VCaP (cell line): ENCODE measurements around the gene PIGT.

ENCODE experiments used
- H3K27ac ChIP-seq: fragments of 450-650 bp; 2 replicates; pipeline ENCODE4 v1.5.1; 2017
- CTCF ChIP-seq: fragments of 450-650 bp; conservative IDR thresholded peaks from 2 replicates; pipeline ENCODE4 v1.5.1; 2017; ENCODE audit warnings: mild to moderate bottlenecking, moderate library complexity

PIGT gene

GRCh38 chr20:45433316-45433715 lies 17.4 kb downstream of the PIGT start:
- no peak for TF ChIP-seq CTCF
- no peak overlapping the region for H3K27ac ChIP-seq

GRCh38 chr20:45433976-45434375 lies 18.0 kb downstream of the PIGT start:
- no peak overlapping the region for H3K27ac ChIP-seq
- no peak for TF ChIP-seq CTCF

- H3K27ac ChIP-seq, result peak overlapping the region; percentile 67
- peak; percentile 98 for TF ChIP-seq CTCF
Observed at GRCh38 chr20:45436732-45437485, 21.0 kb downstream of the PIGT start.

- H3K27ac ChIP-seq, result no peak overlapping the region
Observed at GRCh38 chr20:45440424-45440823, 24.5 kb downstream of the PIGT start.

GRCh38 chr20:45440891-45441685 lies 25.1 kb downstream of the PIGT start:
- no peak overlapping the region for H3K27ac ChIP-seq
- no peak for TF ChIP-seq CTCF

More at GRCh38 chr20:45440424-45440823, 24.5 kb downstream of the PIGT start:
- TF ChIP-seq CTCF, result no peak

GRCh38 chr20:45441746-45442145 lies 25.8 kb downstream of the PIGT start:
- no peak for TF ChIP-seq CTCF
- H3K27ac ChIP-seq, result no peak overlapping the region

GRCh38 chr20:45444050-45444449 lies 28.1 kb downstream of the PIGT start:
- TF ChIP-seq CTCF, result no peak
- no peak overlapping the region for H3K27ac ChIP-seq
